ENCODE data around the gene KIAA1614.

Gene KIAA1614

DNA sequence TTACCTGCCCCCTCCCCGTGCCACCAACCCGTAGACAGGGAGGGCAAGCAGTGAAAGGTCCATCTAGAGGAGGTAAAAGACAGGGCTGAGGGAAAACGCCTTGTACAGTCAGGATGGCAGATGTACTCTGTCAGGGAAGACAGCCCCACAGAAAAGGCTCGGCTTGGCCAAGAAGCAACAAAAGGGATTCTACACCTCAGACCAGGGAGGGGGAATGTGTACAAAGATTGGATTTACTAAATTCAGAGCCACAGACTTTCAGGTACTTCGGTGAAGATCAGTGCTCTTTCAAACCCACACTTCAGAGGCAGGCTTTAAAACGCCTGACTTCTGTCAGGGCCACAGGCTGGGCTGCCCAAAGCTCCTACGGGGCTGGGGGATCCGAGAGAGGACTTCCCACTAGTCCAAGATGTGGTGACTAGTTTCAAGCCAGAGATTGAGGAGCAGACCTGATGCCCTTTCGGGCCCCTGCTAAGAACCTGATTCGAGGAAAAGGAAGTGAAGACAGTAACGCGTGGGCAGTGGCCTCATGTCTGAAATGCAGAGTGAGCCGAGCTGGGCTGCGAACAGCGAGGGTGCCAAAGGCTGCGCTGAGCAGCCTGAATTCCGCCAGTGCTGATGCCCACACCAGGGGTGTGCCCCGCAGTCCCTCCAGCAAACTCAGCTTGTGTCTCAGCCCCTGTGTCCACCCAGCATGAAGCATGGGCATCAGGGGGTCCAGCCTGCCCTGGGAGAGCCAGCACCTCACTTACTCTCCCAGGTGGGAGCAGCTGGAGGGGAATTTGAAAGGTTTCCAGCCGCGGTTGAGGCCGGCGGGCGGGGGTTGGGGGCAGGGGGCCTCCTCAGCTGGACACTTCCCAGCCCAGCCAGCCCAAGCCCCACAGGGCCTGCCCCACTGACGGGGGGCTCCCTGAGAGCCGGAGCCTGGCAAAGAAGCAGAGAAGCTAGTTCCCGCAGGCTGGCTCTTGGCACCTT, 36.2 kb downstream of the KIAA1614 start:
- TF ChIP-seq, protein P1, sequence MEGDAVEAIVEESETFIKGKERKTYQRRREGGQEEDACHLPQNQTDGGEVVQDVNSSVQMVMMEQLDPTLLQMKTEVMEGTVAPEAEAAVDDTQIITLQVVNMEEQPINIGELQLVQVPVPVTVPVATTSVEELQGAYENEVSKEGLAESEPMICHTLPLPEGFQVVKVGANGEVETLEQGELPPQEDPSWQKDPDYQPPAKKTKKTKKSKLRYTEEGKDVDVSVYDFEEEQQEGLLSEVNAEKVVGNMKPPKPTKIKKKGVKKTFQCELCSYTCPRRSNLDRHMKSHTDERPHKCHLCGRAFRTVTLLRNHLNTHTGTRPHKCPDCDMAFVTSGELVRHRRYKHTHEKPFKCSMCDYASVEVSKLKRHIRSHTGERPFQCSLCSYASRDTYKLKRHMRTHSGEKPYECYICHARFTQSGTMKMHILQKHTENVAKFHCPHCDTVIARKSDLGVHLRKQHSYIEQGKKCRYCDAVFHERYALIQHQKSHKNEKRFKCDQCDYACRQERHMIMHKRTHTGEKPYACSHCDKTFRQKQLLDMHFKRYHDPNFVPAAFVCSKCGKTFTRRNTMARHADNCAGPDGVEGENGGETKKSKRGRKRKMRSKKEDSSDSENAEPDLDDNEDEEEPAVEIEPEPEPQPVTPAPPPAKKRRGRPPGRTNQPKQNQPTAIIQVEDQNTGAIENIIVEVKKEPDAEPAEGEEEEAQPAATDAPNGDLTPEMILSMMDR (IDR thresholded peaks at IDR 0.05; ENCODE audit: control extremely low read depth, extremely low read depth, low read depth, missing control alignments) = no peak
- no peak for DNase-seq (ENCODE audit: extremely low spot score)
- CTCF ChIA-PET = interaction anchor here (0.9 to 1.8 kb wide), 3 partner anchors 13 to 28 kb away, joined by 3 to 5 read pairs (median 3); no protein-coding TSS in a partner anchor
- POLR2A ChIA-PET = no interaction called here

DNA sequence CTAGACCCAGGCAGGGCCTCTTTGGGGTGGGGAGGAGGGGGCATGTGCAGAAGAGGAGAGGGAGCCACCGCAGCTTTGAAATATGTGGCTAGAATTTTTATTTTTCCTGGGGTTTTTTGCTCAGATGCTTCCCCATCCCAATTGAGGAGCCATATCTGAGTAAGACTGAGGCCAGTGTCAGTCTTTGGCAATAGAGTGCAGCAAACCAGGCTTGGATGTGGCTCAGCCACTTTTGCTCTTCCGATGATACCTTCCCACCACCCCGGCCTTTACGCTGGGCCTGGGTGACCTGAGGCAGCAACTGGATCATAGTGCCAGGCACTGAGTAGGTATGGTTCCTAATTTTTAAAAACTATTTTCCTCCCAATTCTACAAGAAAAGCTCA, 36.9 kb downstream of the KIAA1614 start:
- TF ChIP-seq, protein P1 (IDR thresholded peaks at IDR 0.05; ENCODE audit: control extremely low read depth, extremely low read depth, low read depth, missing control alignments) = no peak
- POLR2A ChIA-PET = no interaction called here
- CTCF ChIA-PET = interaction anchor here (0.9 to 1.8 kb wide), 3 partner anchors 13 to 29 kb away, joined by 3 to 5 read pairs (median 3); no protein-coding TSS in a partner anchor
- no peak for DNase-seq (ENCODE audit: extremely low spot score)

GRCh38 chr1:180950321-180950720, 37.6 kb downstream of the KIAA1614 start:
- POLR2A ChIA-PET = no interaction called here
- CTCF ChIA-PET = interaction anchor here (1.2 to 1.8 kb wide), 2 partner anchors 12 to 29 kb away, joined by 3 to 5 read pairs; no protein-coding TSS in a partner anchor
- TF ChIP-seq, protein P1 (IDR thresholded peaks at IDR 0.05; ENCODE audit: control extremely low read depth, extremely low read depth, low read depth, missing control alignments) = no peak
- DNase-seq (ENCODE audit: extremely low spot score) = no peak

DNA sequence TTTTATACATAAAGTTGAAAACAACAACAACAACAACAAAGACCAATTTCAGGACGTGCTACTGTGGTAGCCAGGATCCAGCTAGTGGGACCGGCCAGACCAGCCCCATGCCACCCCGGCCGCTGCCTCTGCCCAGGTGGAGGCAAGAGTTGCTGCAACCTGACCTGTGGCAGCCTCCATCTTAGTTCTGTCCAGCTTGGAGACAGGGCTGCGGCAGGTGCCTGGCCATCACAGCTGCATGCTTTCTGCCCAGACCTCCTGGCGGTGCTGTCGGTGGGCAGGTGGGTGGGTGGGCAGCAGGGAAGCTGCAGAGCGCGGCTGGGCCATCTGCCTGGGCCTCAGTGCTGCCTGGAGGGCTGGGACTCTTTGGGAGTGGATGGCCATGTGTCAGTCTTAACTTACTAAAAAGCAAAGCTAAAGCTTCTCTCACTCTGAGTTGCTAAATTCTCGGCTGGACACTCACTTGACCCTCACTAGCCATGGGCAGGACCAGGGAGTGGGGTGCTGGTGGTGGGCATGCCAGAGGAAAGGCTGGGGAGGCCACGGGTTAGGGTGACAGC, 38.6 kb downstream of the KIAA1614 start:
- TF ChIP-seq, protein P1 (IDR thresholded peaks at IDR 0.05; ENCODE audit: control extremely low read depth, extremely low read depth, low read depth, missing control alignments) = no peak
- DNase-seq (ENCODE audit: extremely low spot score) = no peak
- POLR2A ChIA-PET = no interaction called here
- CTCF ChIA-PET = interaction anchor here (1.2 to 3.2 kb wide), 2 partner anchors 11 to 88 kb away, joined by 4 to 13 read pairs; no protein-coding TSS in a partner anchor

GRCh38 chr1:180951836-180952656, 39.3 kb downstream of the KIAA1614 start:
- ChIA-PET CTCF (interaction anchor here (1.1 to 3.2 kb wide), 5 partner anchors 10 to 87 kb away, joined by 4 to 13 read pairs (median 5); no protein-coding TSS in a partner anchor), POLR2A (no interaction called here)
- TF ChIP-seq, protein P1 (IDR thresholded peaks at IDR 0.05; ENCODE audit: control extremely low read depth, extremely low read depth, low read depth, missing control alignments) = no peak

GRCh38 chr1:180952657-180953013, 39.9 kb downstream of the KIAA1614 start:
- ChIA-PET CTCF (interaction anchor here (0.8 to 3.2 kb wide), 7 partner anchors 9 to 213 kb away, joined by 3 to 13 read pairs (median 4); no protein-coding TSS in a partner anchor), POLR2A (no interaction called here)
- TF ChIP-seq, protein P1 (IDR thresholded peaks at IDR 0.05; ENCODE audit: control extremely low read depth, extremely low read depth, low read depth, missing control alignments) = no peak
- DNase-seq (ENCODE audit: extremely low spot score) = no peak

More at GRCh38 chr1:180951836-180952656, 39.3 kb downstream of the KIAA1614 start:
- no peak for DNase-seq (ENCODE audit: extremely low spot score)
